ENCODE data around the gene RAPGEF4.

GRCh38 chr2:172709566-172710291, 25.9 kb upstream of the RAPGEF4 start:
- no peak for TF ChIP-seq CEBPB (IDR thresholded peaks at IDR 0.05; ENCODE audit: low read depth, low read length)
- TF ChIP-seq CTCF (conservative IDR thresholded peaks at IDR 0.05; ENCODE audit: low read depth, low read length) = no peak
- TF ChIP-seq ELK1 (IDR thresholded peaks at IDR 0.05; ENCODE audit: borderline replicate concordance, low read depth, low read length) = no peak
- no peak for TF ChIP-seq USF2 (IDR thresholded peaks at IDR 0.05; ENCODE audit: low read depth, low read length)
- no peak for TF ChIP-seq RAD21 (IDR thresholded peaks at IDR 0.05; ENCODE audit: low read length)
- TF ChIP-seq POLR2A (IDR thresholded peaks at IDR 0.05; ENCODE audit: low read depth, low read length) = no peak
- TF ChIP-seq MXI1 (IDR thresholded peaks at IDR 0.05; ENCODE audit: borderline replicate concordance, low read depth, low read length) = no peak

Data from IMR-90 (cell line).